T-cell (primary cell): Measurements from ENCODE around the gene SFR1. TPM values are rescaled to one million over a fixed set of nuclear protein-coding genes. Genes with fewer than 3 reads are reported as not detected.
A peak's percentile ranks its signal among the peaks of the same experiment; 100 is the strongest.

ENCODE experiments used
- ATAC-seq, 4 experiments: fragments of 200-7000 bp in 3 of 4; fragments of 150-1000 bp in 1 of 4; cut with Tn5 transposase; replicated peaks in 1 of 4; 1 replicate in 3 of 4; 2 replicates in 1 of 4; pipeline ENCODE4 v1.10.0; 2021; ENCODE audit warnings: moderate library complexity in 3 of 4, mild to moderate bottlenecking in 2 of 4, moderate number of reproducible peaks in 1 of 4
- CTCF ChIA-PET, 2 donors: fragments of 300-600 bp; sonication (Branson Sonifier 250); formaldehyde crosslinking; loops; one replicate each; lab custom pipeline; 2022; ENCODE audit warnings: antibody characterized with exemption in 2 of 2; lab: Charles Lee
- POLR2A ChIA-PET, 2 donors: fragments of 300-600 bp; sonication (Branson Sonifier 250); formaldehyde crosslinking; loops; one replicate each; lab custom pipeline; 2022; ENCODE audit warnings: antibody characterized with exemption in 2 of 2; lab: Charles Lee
- DNase-seq, 35 experiments: peaks; one replicate each; pipeline versions ENCODE4 v3.0.0 to v3.0.0-alpha.2; 2013 to 2023
- H3K27ac ChIP-seq: one replicate; pipeline ENCODE4 v1.5.1; 2013; ENCODE audit warnings: low read length
- H3K27me3 ChIP-seq, 2 experiments: replicated peaks in 1 of 2; 1 replicate in 1 of 2; 2 replicates in 1 of 2; pipeline versions ENCODE4 v1.6.1 to v1.7.0; 2013; ENCODE audit warnings: low read length in 1 of 2, mixed read lengths in 1 of 2; ENCODE audit not compliant: control insufficient read depth in 2 of 2, insufficient read depth in 2 of 2; ENCODE audit errors: extremely low read depth in 1 of 2
- H3K36me3 ChIP-seq, 2 donors: 1 replicate in 1 of 2; 2 replicates in 1 of 2; pipeline versions ENCODE4 v1.6.1 to v1.7.0; 2013; ENCODE audit warnings: low read length in 1 of 2; ENCODE audit not compliant: control insufficient read depth in 2 of 2, insufficient read depth in 1 of 2; ENCODE audit errors: extremely low read depth in 1 of 2
- H3K4me1 ChIP-seq, 2 experiments: 1 replicate in 1 of 2; 2 replicates in 1 of 2; pipeline versions ENCODE4 v1.6.1 to v1.7.0; 2013; ENCODE audit warnings: low read length in 2 of 2, mixed read lengths in 1 of 2; ENCODE audit not compliant: insufficient read depth in 2 of 2, control insufficient read depth in 1 of 2; ENCODE audit errors: extremely low read depth in 1 of 2
- H3K4me3 ChIP-seq, 2 donors: 1 replicate in 1 of 2; 2 replicates in 1 of 2; pipeline versions ENCODE4 v1.5.1 to v1.7.0; 2013; ENCODE audit warnings: mild to moderate bottlenecking in 2 of 2, low read length in 1 of 2, moderate library complexity in 1 of 2; ENCODE audit not compliant: control insufficient read depth in 1 of 2; ENCODE audit errors: extremely low read depth in 1 of 2
- H3K9me3 ChIP-seq: 2 replicates; pipeline ENCODE4 v1.7.0; 2013
- H3K27ac Mint-ChIP-seq, 2 donors: one replicate each; pipeline ENCODE4 v1.8.0; 2020 to 2021; ENCODE audit warnings: mild to moderate bottlenecking in 2 of 2, mixed read lengths in 2 of 2
- H3K27me3 Mint-ChIP-seq, 2 donors: one replicate each; pipeline ENCODE4 v1.8.0; 2021 to 2022; ENCODE audit warnings: mixed read lengths in 2 of 2
- H3K36me3 Mint-ChIP-seq: one replicate; pipeline ENCODE4 v1.8.0; 2021; ENCODE audit warnings: mixed read lengths
- H3K4me1 Mint-ChIP-seq, 3 donors: one replicate each; pipeline ENCODE4 v1.8.0; 2020 to 2022; ENCODE audit warnings: mixed read lengths in 3 of 3, mild to moderate bottlenecking in 1 of 3
- H3K4me3 Mint-ChIP-seq, 3 donors: one replicate each; pipeline ENCODE4 v1.8.0; 2020 to 2022; ENCODE audit warnings: mild to moderate bottlenecking in 3 of 3, mixed read lengths in 3 of 3, moderate library complexity in 3 of 3
- H3K9me3 Mint-ChIP-seq, 3 donors: one replicate each; pipeline ENCODE4 v1.8.0; 2020 to 2022; ENCODE audit warnings: mixed read lengths in 3 of 3
- WGBS: methylation state at CpG from one replicate; pipeline ENCODE4 v1.1.5; 2013; ENCODE audit warnings: missing lambda C conversion rate; ENCODE audit not compliant: insufficient coverage; 5-methylcytosine and 5-hydroxymethylcytosine counted together
- total RNA-seq, 35 experiments: library from RNA in 6 of 35; stranded (reverse) in 6 of 35; fragments of 120-200 nt in 1 of 35; gene quantifications; one replicate each; pipeline versions ENCODE4 v1.2.1 to v1.2.4 and lab custom pipeline; 2013 to 2026

SFR1 gene
- total RNA-seq, 5 donors from 2014 or later (not counting 1 experiment from before 2014, with no cell fraction given) = 9.0 to 11.3 (median 9.7) TPM

- Histone ChIP-seq H3K36me3 (no peaks in the 10 kb centered on the region), H3K4me3 (peak overlapping the region; percentile 84 to 86), H3K27ac (peak overlapping the region; percentile 95), H3K4me1 (peaks cover 10 to 14% of the 10 kb centered on the region in 2 experiments), H3K27me3 (no peaks in the 10 kb centered on the region), H3K9me3 (no peaks in the 10 kb centered on the region)
- ChIA-PET CTCF (interaction anchor here (0.6 to 2.0 kb wide), 15 partner anchors 50 to 235 kb away, joined by 3 to 11 read pairs (median 3); partner anchors contain the start of gene CFAP58 (in 1 of the 2)), POLR2A (interaction anchor here (0.6 to 1.3 kb wide), 8 partner anchors 13 to 755 kb away, joined by 3 to 9 read pairs (median 4); partner anchors contain the start of gene CFAP43 (in 1 of the 2))
- WGBS = 0% methylated on average over 11 of the region's 23 CpGs
- H3K9me3 Mint-ChIP-seq = no peaks in the 10 kb centered on the region
- ATAC-seq = no peak
- peak overlapping the region; percentile 90 to 93 (median 92) for H3K4me3 Mint-ChIP-seq
- H3K27me3 Mint-ChIP-seq = no peaks in the 10 kb centered on the region
- no peak for DNase-seq
- H3K27ac Mint-ChIP-seq = peak overlapping the region; percentile 98 to 99
- H3K4me1 Mint-ChIP-seq = peaks cover 24 to 32% (median 26%) of the 10 kb centered on the region in 3 donors
- peaks cover 19% of the 10 kb centered on the region for H3K36me3 Mint-ChIP-seq
These were observed 495 bp downstream of the SFR1 start for GRCh38 chr10:104122225-104123107.

- Histone ChIP-seq H3K4me3 (no peak overlapping the region), H3K27ac (no peak overlapping the region), H3K27me3 (no peaks in the 10 kb centered on the region), H3K36me3 (no peaks in the 10 kb centered on the region), H3K9me3 (no peaks in the 10 kb centered on the region), H3K4me1 (peaks cover 10 to 14% of the 10 kb centered on the region in 2 experiments)
- POLR2A ChIA-PET = no interaction called here
- peak overlapping the region; percentile 23 to 67 for H3K27ac Mint-ChIP-seq
- no peak for ATAC-seq
- peaks cover 24 to 32% (median 26%) of the 10 kb centered on the region in 3 donors for H3K4me1 Mint-ChIP-seq
- CTCF ChIA-PET = interaction anchor here (0.5 to 1.6 kb wide), 6 partner anchors 51 to 236 kb away, joined by 3 to 7 read pairs (median 4); no protein-coding TSS in a partner anchor
- H3K4me3 Mint-ChIP-seq = peak overlapping the region; percentile 90 to 93 (median 92)
- no peaks in the 10 kb centered on the region for H3K9me3 Mint-ChIP-seq
- H3K27me3 Mint-ChIP-seq = no peaks in the 10 kb centered on the region
- DNase-seq = peak in 1 of 35 experiments; percentile 34
- H3K36me3 Mint-ChIP-seq = peaks cover 19% of the 10 kb centered on the region
- no CpG with 5 or more reads among the region's 1 CpG for WGBS
These were observed 1.4 kb downstream of the SFR1 start for GRCh38 chr10:104123397-104123796.

GRCh38 chr10:104127411-104127810 lies 5.4 kb downstream of the SFR1 start:
- no peaks in the 10 kb centered on the region for H3K9me3 ChIP-seq
- WGBS = no CpG with 5 or more reads among the region's 2 CpGs
- H3K36me3 ChIP-seq = no peaks in the 10 kb centered on the region
- no peak for ATAC-seq
- H3K27ac ChIP-seq = no peak overlapping the region
- POLR2A ChIA-PET = no interaction called here
- peaks cover under 1 to 6% of the 10 kb centered on the region in 2 experiments for H3K4me1 ChIP-seq
- CTCF ChIA-PET = interaction anchor here in 1 of 2 donors (0.6 kb wide), 1 partner anchor 1548 kb away, joined by 4 read pairs; no protein-coding TSS in a partner anchor
- peaks cover under 1 to 3% of the 10 kb centered on the region in 2 donors for H3K27me3 Mint-ChIP-seq
- peaks cover 0 to 3% of the 10 kb centered on the region in 2 experiments for H3K27me3 ChIP-seq
- H3K36me3 Mint-ChIP-seq = peaks cover 22% of the 10 kb centered on the region
- no peak overlapping the region for H3K4me3 ChIP-seq
- DNase-seq = peak in 1 of 35 experiments; percentile 27
- H3K4me3 Mint-ChIP-seq = no peak overlapping the region
- H3K4me1 Mint-ChIP-seq = peaks cover 13 to 18% (median 14%) of the 10 kb centered on the region in 3 donors
- no peaks in the 10 kb centered on the region for H3K9me3 Mint-ChIP-seq
- no peak overlapping the region for H3K27ac Mint-ChIP-seq

GRCh38 chr10:104128214-104128613 lies 6.2 kb downstream of the SFR1 start:
- H3K36me3 ChIP-seq = no peaks in the 10 kb centered on the region
- H3K4me1 Mint-ChIP-seq = peaks cover 5 to 11% (median 7%) of the 10 kb centered on the region in 3 donors
- H3K9me3 ChIP-seq = no peaks in the 10 kb centered on the region
- H3K4me1 ChIP-seq = peaks cover 0 to 3% of the 10 kb centered on the region in 2 experiments
- 100% methylated on average over 1 of the region's 2 CpGs for WGBS
- DNase-seq (no peak), ATAC-seq (no peak)
- H3K9me3 Mint-ChIP-seq = no peaks in the 10 kb centered on the region
- ChIA-PET POLR2A (no interaction called here), CTCF (interaction anchor here in 1 of 2 donors (0.8 kb wide), 1 partner anchor 12 kb away, joined by 3 read pairs; no protein-coding TSS in a partner anchor)
- no peak overlapping the region for H3K27ac ChIP-seq
- H3K4me3 Mint-ChIP-seq = no peak overlapping the region
- peaks cover 0 to 3% of the 10 kb centered on the region in 2 experiments for H3K27me3 ChIP-seq
- H3K4me3 ChIP-seq = no peak overlapping the region
- H3K27ac Mint-ChIP-seq = no peak overlapping the region
- peaks cover 8 to 11% of the 10 kb centered on the region in 2 donors for H3K27me3 Mint-ChIP-seq
- H3K36me3 Mint-ChIP-seq = peaks cover 22% of the 10 kb centered on the region

GRCh38 chr10:104130041-104130440 lies 8.1 kb downstream of the SFR1 start:
- ChIA-PET CTCF (no interaction called here), POLR2A (no interaction called here)
- Mint-ChIP-seq H3K9me3 (no peaks in the 10 kb centered on the region), H3K27me3 (peaks cover 16 to 22% of the 10 kb centered on the region in 2 donors), H3K27ac (no peak overlapping the region), H3K4me3 (no peak overlapping the region), H3K36me3 (peaks cover 22% of the 10 kb centered on the region), H3K4me1 (peaks cover 0 to 6% (median 0%) of the 10 kb centered on the region in 3 donors)
- Histone ChIP-seq H3K9me3 (no peaks in the 10 kb centered on the region), H3K27ac (no peak overlapping the region), H3K4me1 (no peaks in the 10 kb centered on the region), H3K27me3 (peaks cover 0 to 7% of the 10 kb centered on the region in 2 experiments), H3K4me3 (no peak overlapping the region), H3K36me3 (no peaks in the 10 kb centered on the region)
- DNase-seq = no peak
- no peak for ATAC-seq
- no CpG with 5 or more reads among the region's 3 CpGs for WGBS

- Mint-ChIP-seq H3K36me3 (no peaks in the 10 kb centered on the region), H3K9me3 (no peaks in the 10 kb centered on the region), H3K4me3 (no peak overlapping the region), H3K27ac (no peak overlapping the region), H3K4me1 (no peaks in the 10 kb centered on the region), H3K27me3 (peaks cover 11 to 19% of the 10 kb centered on the region in 2 donors)
- no peaks in the 10 kb centered on the region for H3K4me1 ChIP-seq
- peaks cover 0 to 4% of the 10 kb centered on the region in 2 experiments for H3K27me3 ChIP-seq
- H3K36me3 ChIP-seq = no peaks in the 10 kb centered on the region
- no peak overlapping the region for H3K4me3 ChIP-seq
- ATAC-seq (no peak), DNase-seq (no peak)
- ChIA-PET CTCF (no interaction called here), POLR2A (no interaction called here)
- H3K27ac ChIP-seq = no peak overlapping the region
- WGBS = no CpG with 5 or more reads among the region's 6 CpGs
- H3K9me3 ChIP-seq = no peaks in the 10 kb centered on the region
These were observed 16.2 kb downstream of the SFR1 start for GRCh38 chr10:104138131-104138530.
